Large intestine (tissue), 3 donors: ENCODE measurements around the gene TUBB6. TPM values are rescaled to one million over a fixed set of nuclear protein-coding genes. Genes with fewer than 3 reads are reported as not detected.
A peak's percentile ranks its signal among the peaks of the same experiment; 100 is the strongest.

Source experiments
- DNase-seq, 2 donors: peaks; one replicate each; pipeline versions ENCODE4 v3.0.0 to v3.0.0-alpha.2; 2013
- H3K27ac ChIP-seq: one replicate; pipeline ENCODE4 v1.5.1; 2013; ENCODE audit warnings: low read length
- H3K27me3 ChIP-seq: 2 replicates; pipeline ENCODE4 v1.6.1; 2013; ENCODE audit warnings: low read length; ENCODE audit not compliant: control insufficient read depth, insufficient read depth
- H3K36me3 ChIP-seq: 2 replicates; pipeline ENCODE4 v1.6.1; 2013; ENCODE audit warnings: low read length; ENCODE audit not compliant: control insufficient read depth, insufficient read depth
- H3K4me1 ChIP-seq: one replicate; pipeline ENCODE4 v1.6.1; 2013; ENCODE audit warnings: low read length; ENCODE audit not compliant: control insufficient read depth, insufficient read depth
- H3K4me3 ChIP-seq: one replicate; pipeline ENCODE4 v1.5.1; 2013; ENCODE audit warnings: low read length
- H3K9me3 ChIP-seq: one replicate; pipeline ENCODE4 v1.6.1; 2013; ENCODE audit warnings: mild to moderate bottlenecking, low read depth, low read length, moderate library complexity; ENCODE audit not compliant: control insufficient read depth
- WGBS: methylation state at CpG from one replicate; pipeline ENCODE4 v1.1.5; 2013; ENCODE audit warnings: low lambda C conversion rate; ENCODE audit not compliant: insufficient coverage; 5-methylcytosine and 5-hydroxymethylcytosine counted together
- polyA plus RNA-seq: library from polyadenylated mRNA; unstranded; fragments of 120-200 nt; gene quantifications from one replicate; pipeline ENCODE4 v1.2.1, GENCODE V29; 2013

Gene TUBB6
- polyA plus RNA-seq, 1 donor, result 64.4 TPM

GRCh38 chr18:12288403-12288755 lies 19.7 kb upstream of the TUBB6 start:
- no peak overlapping the region for H3K27ac ChIP-seq
- H3K27me3 ChIP-seq, result peaks cover 45% of the 10 kb centered on the region
- DNase-seq, result no peak
- peaks cover 7% of the 10 kb centered on the region for H3K4me1 ChIP-seq
- WGBS, result no CpG with 5 or more reads among the region's 10 CpGs
- peak overlapping the region; percentile 43 for H3K4me3 ChIP-seq
- peaks cover 5% of the 10 kb centered on the region for H3K9me3 ChIP-seq
- H3K36me3 ChIP-seq, result no peaks in the 10 kb centered on the region

DNA sequence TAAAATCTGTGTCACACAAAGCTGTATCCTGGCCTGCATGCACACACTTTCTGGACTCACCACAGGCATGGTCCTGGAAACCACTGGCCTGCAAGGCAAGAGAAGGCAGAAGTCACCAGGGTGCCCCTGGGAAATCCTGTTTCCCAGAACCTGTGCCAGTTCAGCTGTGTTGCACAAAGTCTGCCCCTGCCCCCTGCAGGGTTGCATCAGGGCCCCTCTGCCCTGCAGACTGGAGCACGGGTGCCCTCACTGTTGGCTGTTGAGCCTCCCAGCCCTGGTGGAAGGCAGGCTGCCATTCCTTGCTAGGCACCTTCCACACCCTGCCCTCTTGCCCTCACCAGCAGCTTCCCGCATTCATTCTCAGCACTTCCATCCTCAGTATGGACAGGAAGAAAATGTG lies 18.0 kb upstream of the TUBB6 start:
- peaks cover 40% of the 10 kb centered on the region for H3K27me3 ChIP-seq
- H3K27ac ChIP-seq, result no peak overlapping the region
- H3K9me3 ChIP-seq, result peaks cover 5% of the 10 kb centered on the region
- DNase-seq, result no peak
- peaks cover 7% of the 10 kb centered on the region for H3K4me1 ChIP-seq
- H3K36me3 ChIP-seq, result no peaks in the 10 kb centered on the region
- WGBS, result no CpG with 5 or more reads among the region's 2 CpGs
- no peak overlapping the region for H3K4me3 ChIP-seq

DNA sequence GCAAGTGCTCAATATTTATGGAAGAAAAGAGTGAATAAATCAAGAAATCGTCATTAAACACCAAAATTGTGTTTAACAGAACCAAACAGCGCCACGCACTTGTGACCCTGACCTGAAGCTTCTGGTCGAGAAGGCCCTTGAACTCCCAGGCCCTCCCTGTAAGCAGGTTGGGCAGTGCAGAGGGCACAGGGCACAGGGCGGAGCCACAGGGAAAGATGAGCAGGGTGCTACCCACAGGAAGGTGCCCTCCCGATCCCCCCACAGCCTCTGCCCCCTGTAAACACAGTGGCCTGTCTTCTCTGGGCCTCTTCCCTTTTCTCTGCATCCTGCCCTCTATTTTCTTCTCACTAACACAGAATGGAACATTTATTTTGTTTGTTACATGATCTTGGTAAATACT lies 16.9 kb upstream of the TUBB6 start:
- H3K27me3 ChIP-seq, result peaks cover 41% of the 10 kb centered on the region
- peaks cover 7% of the 10 kb centered on the region for H3K4me1 ChIP-seq
- DNase-seq, result no peak
- H3K27ac ChIP-seq, result no peak overlapping the region
- H3K4me3 ChIP-seq, result no peak overlapping the region
- WGBS, result no CpG with 5 or more reads among the region's 6 CpGs
- H3K9me3 ChIP-seq, result peaks cover 5% of the 10 kb centered on the region
- no peaks in the 10 kb centered on the region for H3K36me3 ChIP-seq

DNA sequence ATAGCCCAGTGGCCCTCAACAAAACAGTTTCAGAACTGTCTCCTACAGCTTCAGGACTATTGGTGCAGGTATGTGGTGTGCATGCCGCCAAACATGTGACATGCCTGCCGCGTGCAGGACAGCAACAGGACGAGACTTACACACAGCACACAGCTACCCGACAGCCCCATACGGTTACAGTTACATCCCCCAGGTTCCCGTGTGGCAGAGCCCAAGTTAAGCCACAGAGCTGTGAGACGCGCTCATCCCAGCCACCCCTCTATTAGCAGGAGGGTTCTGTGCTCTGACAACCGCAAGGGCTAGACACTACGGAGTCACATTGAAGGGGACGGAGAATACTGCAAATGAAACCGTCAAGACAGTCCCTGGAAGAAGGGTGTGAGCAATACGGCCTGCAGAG lies 16.4 kb upstream of the TUBB6 start:
- peaks cover 5% of the 10 kb centered on the region for H3K9me3 ChIP-seq
- no peak overlapping the region for H3K27ac ChIP-seq
- no peaks in the 10 kb centered on the region for H3K36me3 ChIP-seq
- H3K4me1 ChIP-seq, result peaks cover 7% of the 10 kb centered on the region
- WGBS, result no CpG with 5 or more reads among the region's 14 CpGs
- H3K27me3 ChIP-seq, result peaks cover 40% of the 10 kb centered on the region
- DNase-seq, result no peak
- H3K4me3 ChIP-seq, result no peak overlapping the region

GRCh38 chr18:12293831-12294230 lies 14.2 kb upstream of the TUBB6 start:
- no peak for DNase-seq
- peaks cover 19% of the 10 kb centered on the region for H3K27me3 ChIP-seq
- H3K4me3 ChIP-seq, result no peak overlapping the region
- H3K27ac ChIP-seq, result no peak overlapping the region
- no peaks in the 10 kb centered on the region for H3K9me3 ChIP-seq
- no CpG with 5 or more reads among the region's 11 CpGs for WGBS
- no peaks in the 10 kb centered on the region for H3K36me3 ChIP-seq
- no peaks in the 10 kb centered on the region for H3K4me1 ChIP-seq

DNA sequence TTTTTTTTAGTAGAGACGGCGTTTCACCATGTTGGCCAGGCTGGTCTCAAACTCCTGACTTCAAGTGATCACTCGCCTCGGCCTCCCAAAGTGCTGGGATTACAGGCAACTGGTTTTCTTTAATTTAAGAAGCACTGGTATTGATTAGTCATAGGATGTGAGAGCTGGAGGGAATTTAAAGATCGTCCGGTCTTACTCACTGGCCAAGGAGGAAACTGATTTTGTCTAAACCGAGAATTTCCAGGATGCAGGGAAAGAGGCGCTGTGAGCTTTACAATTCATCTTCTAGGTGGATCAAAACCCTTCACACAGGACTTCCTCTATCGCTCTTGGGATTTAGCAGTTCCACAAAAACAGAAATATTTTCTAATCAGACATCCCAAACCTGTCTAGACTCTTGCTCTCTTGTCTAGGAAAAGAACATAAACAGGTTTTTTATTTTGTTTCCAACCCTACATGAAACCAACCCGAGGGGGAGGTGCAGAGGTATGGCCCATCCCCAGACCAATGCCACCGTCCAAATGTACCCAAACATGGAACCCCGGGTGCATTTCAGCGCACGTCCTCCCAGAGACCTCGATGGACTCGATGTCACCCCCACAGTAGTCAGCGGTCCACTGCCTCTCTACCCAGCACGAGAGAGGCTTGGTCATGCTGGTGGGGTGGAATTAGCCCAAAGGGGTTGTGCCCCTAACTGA lies 12.5 kb upstream of the TUBB6 start:
- DNase-seq, result no peak
- Histone ChIP-seq H3K27ac (no peak overlapping the region), H3K4me3 (no peak overlapping the region), H3K27me3 (peaks cover 9% of the 10 kb centered on the region), H3K9me3 (no peaks in the 10 kb centered on the region), H3K4me1 (no peaks in the 10 kb centered on the region), H3K36me3 (no peaks in the 10 kb centered on the region)
- no CpG with 5 or more reads among the region's 18 CpGs for WGBS

- H3K27me3 ChIP-seq, result peaks cover 9% of the 10 kb centered on the region
- no peaks in the 10 kb centered on the region for H3K9me3 ChIP-seq
- H3K4me1 ChIP-seq, result no peaks in the 10 kb centered on the region
- H3K36me3 ChIP-seq, result no peaks in the 10 kb centered on the region
- 60% methylated on average over 1 of the region's 3 CpGs for WGBS
- H3K27ac ChIP-seq, result no peak overlapping the region
- H3K4me3 ChIP-seq, result no peak overlapping the region
- no peak for DNase-seq
These were observed 12.0 kb upstream of the TUBB6 start for GRCh38 chr18:12296087-12296403.

- Histone ChIP-seq H3K36me3 (no peaks in the 10 kb centered on the region), H3K9me3 (no peaks in the 10 kb centered on the region), H3K4me3 (no peak overlapping the region), H3K4me1 (no peaks in the 10 kb centered on the region), H3K27me3 (peaks cover 9% of the 10 kb centered on the region), H3K27ac (no peak overlapping the region)
- WGBS, result no CpG with 5 or more reads among the region's 1 CpG
- DNase-seq, result no peak
These were observed 11.6 kb upstream of the TUBB6 start for GRCh38 chr18:12296457-12296856.

DNA sequence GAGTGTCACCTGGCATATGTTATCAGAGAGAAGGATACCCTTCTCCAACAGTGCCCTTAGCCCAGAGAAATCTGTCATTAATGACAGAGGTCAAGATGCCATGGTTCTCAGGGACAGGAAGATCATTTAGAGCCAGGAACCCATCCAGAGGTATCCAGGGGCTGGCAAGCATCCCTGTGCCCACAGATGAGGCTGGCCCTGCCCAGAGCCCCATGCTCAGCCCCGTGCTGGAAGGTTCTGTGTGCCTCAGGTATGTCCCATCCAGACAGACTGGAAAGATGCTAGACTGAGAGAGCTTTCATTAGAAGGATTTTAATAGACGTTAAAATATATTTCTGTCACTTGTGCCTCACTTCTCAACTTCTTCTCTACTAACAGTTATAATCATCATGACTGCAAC lies 8.2 kb upstream of the TUBB6 start:
- 100% methylated on average over 1 of the region's 2 CpGs for WGBS
- no peak overlapping the region for H3K27ac ChIP-seq
- no peaks in the 10 kb centered on the region for H3K4me1 ChIP-seq
- no peaks in the 10 kb centered on the region for H3K9me3 ChIP-seq
- DNase-seq, result no peak
- no peak overlapping the region for H3K4me3 ChIP-seq
- no peaks in the 10 kb centered on the region for H3K36me3 ChIP-seq
- H3K27me3 ChIP-seq, result peaks cover 16% of the 10 kb centered on the region

GRCh38 chr18:12301263-12302005 lies 6.6 kb upstream of the TUBB6 start:
- no CpG with 5 or more reads among the region's 13 CpGs for WGBS
- H3K9me3 ChIP-seq, result no peaks in the 10 kb centered on the region

More at GRCh38 chr18:12301263-12302005, 6.6 kb upstream of the TUBB6 start:
- no peak overlapping the region for H3K27ac ChIP-seq
- H3K4me1 ChIP-seq, result peaks cover 2% of the 10 kb centered on the region
- no peak for DNase-seq
- peaks cover 24% of the 10 kb centered on the region for H3K27me3 ChIP-seq
- H3K36me3 ChIP-seq, result no peaks in the 10 kb centered on the region
- no peak overlapping the region for H3K4me3 ChIP-seq
